ENCODE results near the gene RAPGEF1. TPM values are rescaled to one million over a fixed set of nuclear protein-coding genes. Genes with fewer than 3 reads are reported as not detected.

Gene RAPGEF1
- total RNA-seq, 1 donor from 2014 or later, result 144 TPM

DNA sequence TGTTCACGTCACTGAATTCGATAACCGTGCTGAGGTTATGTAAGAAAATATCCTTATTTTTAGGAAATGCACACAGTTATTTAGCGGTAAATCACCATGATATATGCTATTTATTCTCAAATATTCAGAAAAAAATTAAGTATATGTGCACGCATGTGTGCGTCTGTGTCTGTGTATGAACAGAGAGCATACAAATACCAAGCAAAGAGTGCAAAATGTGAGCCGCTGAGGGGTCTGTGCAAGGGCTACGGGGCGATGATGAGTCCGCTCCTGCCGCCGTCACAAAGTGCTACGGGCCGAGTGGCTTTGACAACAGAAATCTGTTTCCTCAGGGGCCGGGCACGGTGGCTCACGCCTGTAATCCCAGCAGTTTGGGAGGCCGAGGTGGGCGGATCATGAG is 201.9 kb downstream of the RAPGEF1 start:
- ATAC-seq (no peak), DNase-seq (no peak)
- Histone ChIP-seq H3K4me3 (no peak overlapping the region), H3K27me3 (no peaks in the 10 kb centered on the region), H3K36me3 (no peaks in the 10 kb centered on the region), H3K27ac (no peak overlapping the region), H3K4me1 (no peaks in the 10 kb centered on the region), H3K9me3 (no peaks in the 10 kb centered on the region)
- intact Hi-C loops (cut with DNase I), result no loop called here
- TF ChIP-seq, protein P1, sequence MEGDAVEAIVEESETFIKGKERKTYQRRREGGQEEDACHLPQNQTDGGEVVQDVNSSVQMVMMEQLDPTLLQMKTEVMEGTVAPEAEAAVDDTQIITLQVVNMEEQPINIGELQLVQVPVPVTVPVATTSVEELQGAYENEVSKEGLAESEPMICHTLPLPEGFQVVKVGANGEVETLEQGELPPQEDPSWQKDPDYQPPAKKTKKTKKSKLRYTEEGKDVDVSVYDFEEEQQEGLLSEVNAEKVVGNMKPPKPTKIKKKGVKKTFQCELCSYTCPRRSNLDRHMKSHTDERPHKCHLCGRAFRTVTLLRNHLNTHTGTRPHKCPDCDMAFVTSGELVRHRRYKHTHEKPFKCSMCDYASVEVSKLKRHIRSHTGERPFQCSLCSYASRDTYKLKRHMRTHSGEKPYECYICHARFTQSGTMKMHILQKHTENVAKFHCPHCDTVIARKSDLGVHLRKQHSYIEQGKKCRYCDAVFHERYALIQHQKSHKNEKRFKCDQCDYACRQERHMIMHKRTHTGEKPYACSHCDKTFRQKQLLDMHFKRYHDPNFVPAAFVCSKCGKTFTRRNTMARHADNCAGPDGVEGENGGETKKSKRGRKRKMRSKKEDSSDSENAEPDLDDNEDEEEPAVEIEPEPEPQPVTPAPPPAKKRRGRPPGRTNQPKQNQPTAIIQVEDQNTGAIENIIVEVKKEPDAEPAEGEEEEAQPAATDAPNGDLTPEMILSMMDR (IDR thresholded peaks at IDR 0.05), result no peak

DNA sequence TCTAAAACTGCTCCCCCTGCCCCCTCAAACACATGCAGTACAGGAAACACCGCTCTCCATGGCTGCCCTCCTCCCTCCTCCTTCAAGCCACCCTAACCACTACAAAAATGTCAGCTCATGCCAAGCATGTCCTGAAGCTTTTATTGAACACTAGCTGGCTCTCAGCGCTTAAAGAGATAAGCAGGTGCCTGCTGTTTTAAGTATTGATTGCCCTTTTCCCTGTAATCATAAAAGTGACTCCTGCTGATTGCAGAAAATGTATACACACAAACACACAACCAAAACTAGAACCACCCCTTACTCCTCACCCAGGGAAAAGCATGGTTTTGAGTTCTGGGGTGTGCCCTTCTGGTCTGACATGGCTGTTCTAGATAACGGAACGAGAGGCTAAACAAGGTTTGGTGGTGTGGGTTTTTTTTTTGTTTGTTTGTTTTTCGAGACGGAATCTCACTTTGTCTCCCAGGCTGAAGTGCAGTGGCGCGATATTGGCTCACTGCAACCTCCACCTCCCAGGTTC is 205.1 kb downstream of the RAPGEF1 start:
- Histone ChIP-seq H3K27me3 (no peaks in the 10 kb centered on the region), H3K36me3 (no peaks in the 10 kb centered on the region), H3K9me3 (no peaks in the 10 kb centered on the region), H3K4me3 (no peak overlapping the region), H3K4me1 (peaks cover 10% of the 10 kb centered on the region), H3K27ac (no peak overlapping the region)
- DNase-seq (no peak), ATAC-seq (no peak)
- TF ChIP-seq, protein P1 (IDR thresholded peaks at IDR 0.05), result no peak
- intact Hi-C loops (cut with DNase I), result no loop called here

DNA sequence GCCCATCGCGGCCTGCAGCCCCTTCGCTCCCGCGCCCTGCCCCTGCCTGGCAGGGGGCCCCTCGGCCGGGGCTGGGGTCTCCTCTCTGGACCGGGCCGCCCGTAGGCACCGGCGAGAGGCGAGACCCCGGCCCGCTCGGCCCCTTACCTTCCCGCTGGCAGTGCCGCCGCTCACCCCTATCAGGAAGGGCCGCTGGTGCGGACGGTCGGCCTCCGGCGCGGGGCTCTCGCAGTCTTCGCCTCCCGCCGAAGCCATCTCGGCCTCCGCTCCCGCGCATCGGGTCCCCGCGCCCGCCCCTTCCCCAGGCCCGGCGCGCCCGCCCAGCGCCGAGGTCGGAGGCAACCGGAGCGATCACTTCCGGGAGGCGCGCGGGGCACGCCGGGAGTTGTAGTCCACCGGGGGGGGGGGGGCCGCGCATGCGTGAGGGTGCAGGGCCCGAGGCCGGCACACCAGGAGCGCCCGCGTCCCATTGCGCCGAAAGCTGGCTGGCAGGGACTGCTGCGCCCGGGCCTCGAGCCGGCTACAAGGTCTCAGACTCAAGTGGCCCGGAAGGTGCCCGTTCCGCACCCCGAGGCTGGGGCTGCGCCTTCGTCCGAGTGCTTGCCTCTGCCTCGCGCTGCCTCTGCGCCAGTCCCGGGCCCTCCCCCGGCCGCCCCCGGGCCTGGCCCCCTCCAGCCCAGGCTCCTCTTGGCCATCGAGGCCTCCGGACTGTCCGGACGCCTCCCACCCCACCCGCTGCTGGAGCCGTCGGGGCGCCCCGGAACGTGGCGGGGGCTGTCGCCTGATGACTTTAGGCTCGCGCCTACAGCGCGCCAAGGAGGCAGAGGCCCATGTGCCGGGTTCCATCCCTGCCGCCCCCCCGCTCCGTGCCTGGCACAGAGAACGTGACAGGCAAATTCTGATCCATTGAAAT is 208.7 kb downstream of the RAPGEF1 start, which contains the start of gene UCK1:
TSS of gene UCK1 (minus strand) at position 344 of the 913 bp plus-strand sequence. CDS start at position 255, 89 bp downstream.
- peak; percentile 90 for DNase-seq
- no peaks in the 10 kb centered on the region for H3K9me3 ChIP-seq
- intact Hi-C loops (cut with DNase I), result no loop called here
- H3K27ac ChIP-seq, result peak within 1 kb of the TSS; percentile 88
- TF ChIP-seq, protein P1 (IDR thresholded peaks at IDR 0.05), result no peak
- H3K4me1 ChIP-seq, result peaks cover 12% of the 10 kb centered on the region
- no peaks in the 10 kb centered on the region for H3K27me3 ChIP-seq
- H3K4me3 ChIP-seq, result peak within 1 kb of the TSS; percentile 95
- peaks cover 28% of the 10 kb centered on the region for H3K36me3 ChIP-seq
- peak; percentile 98 for ATAC-seq

DNA sequence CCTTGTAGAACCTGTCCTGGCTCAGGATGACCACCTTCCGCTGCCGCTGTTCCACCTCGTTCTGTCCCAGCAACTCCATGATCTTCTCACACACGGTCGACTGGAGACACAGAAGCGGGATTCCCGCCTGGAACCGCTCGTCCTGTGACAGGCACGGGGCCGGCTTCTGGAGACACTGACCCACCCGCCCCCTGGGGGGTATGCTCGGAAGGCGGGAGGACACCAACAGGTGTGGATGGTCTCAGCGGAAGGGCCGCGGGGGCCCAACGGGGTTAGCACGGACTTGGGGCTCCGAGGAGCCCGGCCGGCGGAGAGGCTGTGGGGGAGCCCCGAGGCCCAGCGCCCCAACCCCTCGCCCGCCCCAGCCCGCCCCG is 209.3 kb downstream of the RAPGEF1 start:
- Histone ChIP-seq H3K27ac (peak overlapping the region; percentile 88), H3K4me1 (peaks cover 12% of the 10 kb centered on the region), H3K9me3 (no peaks in the 10 kb centered on the region), H3K36me3 (peaks cover 35% of the 10 kb centered on the region), H3K4me3 (peak overlapping the region; percentile 95), H3K27me3 (no peaks in the 10 kb centered on the region)
- intact Hi-C loops (cut with DNase I), result no loop called here
- ATAC-seq, result peak; percentile 23
- DNase-seq, result peak; percentile 75
- TF ChIP-seq, protein P1 (IDR thresholded peaks at IDR 0.05), result peak; percentile 23

DNA sequence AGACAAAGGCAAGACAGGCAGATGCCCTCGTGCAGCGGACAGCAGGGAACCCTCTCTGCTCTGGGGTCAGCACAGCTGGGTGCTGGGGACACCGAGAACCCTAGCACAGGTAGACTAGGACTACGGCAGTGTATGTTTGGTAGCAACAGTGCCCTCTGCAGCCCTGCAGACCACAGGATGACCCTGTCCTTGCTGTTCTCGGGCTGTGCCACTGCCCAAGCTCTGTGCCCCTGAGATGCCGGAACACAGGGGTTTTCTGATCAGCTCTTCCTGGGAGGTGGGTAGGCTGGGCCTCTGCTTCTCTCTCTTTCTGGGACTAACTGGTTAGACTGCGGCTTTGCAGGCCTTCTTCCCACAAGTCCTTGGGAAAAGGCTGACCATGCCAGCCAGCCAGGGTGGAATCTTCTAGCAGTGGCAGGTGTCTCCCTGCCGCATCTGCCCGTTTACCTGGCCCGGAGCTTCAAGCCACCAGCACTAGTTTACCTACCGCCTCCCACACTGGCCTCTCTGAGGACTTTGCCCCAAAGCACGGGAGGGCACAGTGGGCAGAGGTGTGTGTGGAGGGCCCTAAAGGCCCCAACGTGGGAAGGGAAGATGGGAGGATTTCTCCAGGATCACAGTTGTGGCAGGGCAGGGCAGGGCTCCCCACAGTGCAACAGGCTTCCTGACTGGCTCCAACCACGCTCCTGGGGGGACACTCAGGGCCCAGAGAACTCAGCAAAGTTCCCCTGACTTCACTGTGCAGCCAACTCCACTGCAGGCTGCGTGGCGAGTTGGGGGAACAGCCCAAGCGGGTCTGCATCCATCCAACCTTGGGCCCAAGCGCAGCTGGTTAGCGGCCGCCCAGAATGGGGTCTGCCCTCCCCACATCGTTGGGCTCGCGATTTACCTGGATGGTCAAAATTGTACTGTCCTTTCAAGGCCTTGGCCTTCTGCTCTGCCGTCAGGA is 210.0 kb downstream of the RAPGEF1 start:
- H3K36me3 ChIP-seq, result peaks cover 41% of the 10 kb centered on the region
- DNase-seq (no peak), ATAC-seq (no peak)
- H3K9me3 ChIP-seq, result no peaks in the 10 kb centered on the region
- intact Hi-C loops (cut with DNase I), result no loop called here
- no peaks in the 10 kb centered on the region for H3K27me3 ChIP-seq
- H3K4me3 ChIP-seq, result peak overlapping the region; percentile 95
- H3K4me1 ChIP-seq, result peaks cover 12% of the 10 kb centered on the region
- H3K27ac ChIP-seq, result peak overlapping the region; percentile 88
- TF ChIP-seq, protein P1 (IDR thresholded peaks at IDR 0.05), result no peak

Measured in upper lobe of right lung (tissue), 1 donor.